Keratinocyte (primary cell): ENCODE data around the gene RNPEPL1. TPM values are rescaled to one million over a fixed set of nuclear protein-coding genes. Genes with fewer than 3 reads are reported as not detected.
"Not testable (repeated sequence)": the region's sequence is repeated elsewhere in the genome, so short reads cannot be mapped to it uniquely, and the experiment has no call there.

Experiments
- DNase-seq: peaks from one replicate; pipeline ENCODE4 v3.0.0-alpha.2; 2011; ENCODE audit warnings: low read depth, missing footprints, low spot score
- FAIRE-seq: peaks from 2 replicates; lab custom pipeline; 2011; peaks lifted over from hg19 to GRCh38; lab: Jason Lieb, UNC
- H2AFZ ChIP-seq: 2 replicates; pipeline ENCODE4 v1.6.0; 2012; ENCODE audit warnings: low read length, control low read depth, inconsistent platforms; ENCODE audit not compliant: control insufficient read depth
- H3K27ac ChIP-seq: 2 replicates; pipeline ENCODE4 v1.5.1; 2011; ENCODE audit warnings: low read length; ENCODE audit not compliant: control insufficient read depth, insufficient read depth
- H3K27me3 ChIP-seq: 3 replicates; pipeline ENCODE4 v1.6.0; 2011; ENCODE audit warnings: low read length; ENCODE audit not compliant: control insufficient read depth, insufficient read depth; ENCODE audit errors: extremely low read depth
- H3K36me3 ChIP-seq, 2 experiments: 2 replicates in 1 of 2; 3 replicates in 1 of 2; pipeline ENCODE4 v1.5.1; 2011; ENCODE audit warnings: low read length in 2 of 2, mild to moderate bottlenecking in 1 of 2; ENCODE audit not compliant: control insufficient read depth in 2 of 2, insufficient read depth in 2 of 2; ENCODE audit errors: extremely low read depth in 1 of 2
- H3K4me1 ChIP-seq: 3 replicates; pipeline ENCODE4 v1.5.1; 2011; ENCODE audit warnings: low read length; ENCODE audit not compliant: control insufficient read depth, insufficient read depth; ENCODE audit errors: extremely low read depth
- H3K4me2 ChIP-seq: 3 replicates; pipeline ENCODE4 v1.6.0; 2011; ENCODE audit warnings: low read depth, low read length; ENCODE audit not compliant: control insufficient read depth, insufficient read depth; ENCODE audit errors: extremely low read depth
- H3K4me3 ChIP-seq, 3 experiments: fragments of 200-600 bp in 1 of 3; sonication (generic) in 1 of 3; 2 replicates in 2 of 3; 3 replicates in 1 of 3; pipeline ENCODE4 v1.5.1; 2011 to 2016; ENCODE audit warnings: low read length in 3 of 3, mild to moderate bottlenecking in 3 of 3, control low read depth in 2 of 3, inconsistent platforms in 1 of 3, low read depth in 1 of 3, mixed read lengths in 1 of 3, mixed run types in 1 of 3, moderate library complexity in 1 of 3; ENCODE audit not compliant: control insufficient read depth in 2 of 3, insufficient read depth in 2 of 3; ENCODE audit errors: extremely low read depth in 1 of 3
- H3K79me2 ChIP-seq: 2 replicates; pipeline ENCODE4 v1.6.0; 2012; ENCODE audit warnings: low read length; ENCODE audit not compliant: control insufficient read depth, insufficient read depth
- H3K9ac ChIP-seq: 3 replicates; pipeline ENCODE4 v1.6.0; 2011; ENCODE audit warnings: low read length; ENCODE audit not compliant: control insufficient read depth, insufficient read depth; ENCODE audit errors: extremely low read depth
- H3K9me1 ChIP-seq: 3 replicates; pipeline ENCODE4 v1.6.0; 2011; ENCODE audit warnings: low read length; ENCODE audit not compliant: control insufficient read depth, insufficient read depth; ENCODE audit errors: extremely low read depth
- H3K9me3 ChIP-seq: 2 replicates; pipeline ENCODE4 v1.5.1; 2012; ENCODE audit warnings: low read depth, low read length; ENCODE audit not compliant: control insufficient read depth
- H4K20me1 ChIP-seq: 3 replicates; pipeline ENCODE4 v1.6.0; 2011; ENCODE audit warnings: low read length; ENCODE audit not compliant: control insufficient read depth, insufficient read depth; ENCODE audit errors: extremely low read depth
- CTCF ChIP-seq, 3 experiments: IDR thresholded peaks in 1 of 3; conservative IDR thresholded peaks in 1 of 3; optimal IDR thresholded peaks in 1 of 3; 2 replicates in 2 of 3; 3 replicates in 1 of 3; pipeline versions ENCODE3 to v1.5.1; 2011; ENCODE audit warnings: low read length in 3 of 3, mild to moderate bottlenecking in 3 of 3, moderate library complexity in 2 of 3, control low read depth in 1 of 3, inconsistent platforms in 1 of 3; ENCODE audit not compliant: insufficient read depth in 2 of 3; ENCODE audit errors: extremely low read depth in 1 of 3
- EZH2 ChIP-seq: IDR thresholded peaks from one replicate; pipeline ENCODE4 v1.6.1; 2012; ENCODE audit warnings: inconsistent platforms, mild to moderate bottlenecking, low read length, moderate library complexity
- dilution Hi-C: fragments of 300-500 bp; cut with MboI; formaldehyde crosslinking; loops from one replicate; pipeline ENCODE4 v1.7.0; 2020; ENCODE audit warnings: low sequenced_read_pairs; ENCODE audit not compliant: extremely low pct_ligation_motif_present
- polyA plus RNA-seq, 5 experiments: library from polyadenylated mRNA; depleted of rRNA in 3 of 5; stranded (reverse) in 3 of 5; stranded (forward) in 1 of 5; unstranded in 1 of 5; fragments of >200 nt; gene quantifications; 1 replicate in 1 of 5; 2 replicates in 3 of 5; 3 replicates in 1 of 5; pipeline versions ENCODE4 v1.2.1 to v1.2.3, GENCODE V29; 2011 to 2012; ENCODE audit warnings: missing spikeins in 2 of 5, low read depth in 1 of 5, low replicate concordance in 1 of 5

Gene RNPEPL1
- polyA plus RNA-seq, 1 donor (not counting 4 experiments of a cell fraction or from before 2014, with no cell fraction given), result 3.7 TPM

DNA sequence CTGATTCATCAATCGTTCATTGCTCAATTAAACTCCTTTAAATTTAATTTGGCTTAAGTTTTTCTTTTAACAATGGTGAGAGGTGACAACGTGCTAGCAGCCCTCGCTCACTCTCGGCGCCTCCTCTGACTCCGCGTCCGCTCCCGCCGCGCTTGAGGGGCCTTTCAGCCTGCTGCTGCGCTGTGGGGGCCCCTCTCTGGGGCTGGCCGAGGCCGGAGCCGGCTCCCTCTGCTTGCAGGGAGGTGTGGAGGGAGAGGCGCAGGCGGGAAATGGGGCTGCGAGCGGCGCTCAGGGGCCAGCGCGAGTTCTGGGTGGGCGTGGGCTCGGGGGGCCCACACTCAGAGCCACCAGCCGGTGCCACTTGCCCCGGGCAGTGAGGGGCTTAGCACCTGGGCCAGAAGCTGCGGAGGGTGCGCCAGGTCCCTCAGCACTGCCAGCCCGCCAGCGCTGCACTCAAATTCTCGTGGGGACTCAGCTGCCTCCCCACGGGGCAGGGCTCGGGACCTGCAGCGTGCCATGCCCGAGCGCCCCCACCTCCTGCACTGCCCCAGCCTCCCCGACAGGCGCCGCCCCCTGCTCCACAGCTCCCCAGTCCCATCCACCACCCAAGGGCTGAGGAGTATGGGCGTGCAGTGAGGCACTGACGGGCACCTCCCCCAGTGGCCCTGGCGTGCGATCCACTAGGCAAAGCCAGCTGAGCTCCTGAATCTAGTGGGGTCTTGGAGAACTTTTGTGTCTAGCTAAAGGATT, 30.1 kb upstream of the RNPEPL1 start:
- Histone ChIP-seq H3K9me3 (no peaks in the 10 kb centered on the region), H3K4me2 (no peak overlapping the region), H3K27ac (no peak overlapping the region), H3K9ac (no peak overlapping the region), H3K9me1 (no peaks in the 10 kb centered on the region), H4K20me1 (no peaks in the 10 kb centered on the region), H3K79me2 (no peaks in the 10 kb centered on the region), H3K4me3 (no peak overlapping the region), H3K36me3 (peaks cover 0 to 3% of the 10 kb centered on the region in 2 experiments), H2AFZ (no peak overlapping the region), H3K4me1 (no peaks in the 10 kb centered on the region), H3K27me3 (no peaks in the 10 kb centered on the region)
- TF ChIP-seq EZH2, result no peak
- no peak for TF ChIP-seq CTCF (optimal IDR thresholded peaks at IDR 0.05 in 1 of 3, IDR thresholded peaks at IDR 0.05 in 1 of 3, conservative IDR thresholded peaks at IDR 0.05 in 1 of 3; ENCODE audit: extremely low read depth in 1 of 3, insufficient read depth in 2 of 3, low read length in 3 of 3)
- DNase-seq, result no peak
- FAIRE-seq, result no peak
- dilution Hi-C loops, result no loop called here

DNA sequence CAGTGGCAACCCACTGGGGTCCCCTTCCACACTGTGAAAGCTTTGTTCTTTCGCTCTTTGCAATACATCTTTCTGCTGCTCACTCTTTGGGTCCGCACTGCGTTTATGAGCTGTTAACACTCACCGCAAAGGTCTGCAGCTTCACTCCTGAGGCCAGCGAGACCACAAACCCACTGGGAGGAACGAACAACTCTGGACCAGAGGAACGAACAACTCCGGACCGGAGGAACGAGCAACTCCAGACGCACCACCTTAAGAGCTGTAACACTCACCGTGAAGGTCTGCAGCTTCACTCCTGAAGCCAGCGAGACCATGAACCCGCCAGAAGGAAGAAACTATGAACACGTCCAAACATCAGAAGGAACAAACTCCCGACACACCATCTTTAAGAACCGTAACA, 29.2 kb upstream of the RNPEPL1 start:
- H4K20me1 ChIP-seq, H3K4me1 ChIP-seq, H3K4me3 ChIP-seq, DNase-seq, H3K36me3 ChIP-seq, FAIRE-seq, H3K9me3 ChIP-seq, H3K9ac ChIP-seq, H3K79me2 ChIP-seq, H3K4me2 ChIP-seq, H3K27ac ChIP-seq, H2AFZ ChIP-seq, H3K27me3 ChIP-seq, H3K9me1 ChIP-seq, dilution Hi-C loops: not testable (repeated sequence)

- Histone ChIP-seq H3K9me1 (no peaks in the 10 kb centered on the region), H2AFZ (no peak overlapping the region), H3K27me3 (no peaks in the 10 kb centered on the region), H3K36me3 (peaks cover 0 to 3% of the 10 kb centered on the region in 2 experiments), H3K79me2 (no peaks in the 10 kb centered on the region), H3K4me1 (no peaks in the 10 kb centered on the region), H3K9ac (no peak overlapping the region), H3K4me3 (no peak overlapping the region), H3K4me2 (no peak overlapping the region), H3K9me3 (no peaks in the 10 kb centered on the region), H4K20me1 (no peaks in the 10 kb centered on the region), H3K27ac (no peak overlapping the region)
- dilution Hi-C loops, result no loop called here
- TF ChIP-seq CTCF (optimal IDR thresholded peaks at IDR 0.05 in 1 of 3, IDR thresholded peaks at IDR 0.05 in 1 of 3, conservative IDR thresholded peaks at IDR 0.05 in 1 of 3; ENCODE audit: extremely low read depth in 1 of 3, insufficient read depth in 2 of 3, low read length in 3 of 3), result no peak
- TF ChIP-seq EZH2, result no peak
- no peak for DNase-seq
- FAIRE-seq, result no peak
These were observed 28.4 kb upstream of the RNPEPL1 start for GRCh38 chr2:240539906-240540305.
